SK-N-SH (cell line): ENCODE results near the gene MBTPS2.

Source experiments
- CHD2 ChIP-seq: fragments of 150-350 bp; IDR thresholded peaks from 2 replicates; pipeline ENCODE4 v1.6.1; 2018; ENCODE audit warnings: low read length; ENCODE audit not compliant: partially characterized antibody
- CTCF ChIP-seq: fragments of 200-600 bp; sonication (generic); IDR thresholded peaks from 2 replicates; pipeline ENCODE4 v1.6.1; 2017; ENCODE audit warnings: antibody characterized with exemption, mild to moderate bottlenecking, moderate library complexity
- GATA2 ChIP-seq: sonication (generic); formaldehyde crosslinking; IDR thresholded peaks from 2 replicates; pipeline ENCODE4 v1.5.0; 2020; ENCODE audit warnings: mild to moderate bottlenecking, missing genetic modification reagents
- MAX ChIP-seq: IDR thresholded peaks from 2 replicates; pipeline ENCODE4 v1.4.0; 2012; ENCODE audit warnings: low read depth
- POLR2AphosphoS5 ChIP-seq: IDR thresholded peaks from 2 replicates; pipeline ENCODE4 v1.6.1; 2012; ENCODE audit warnings: low read depth, low read length
- RAD21 ChIP-seq: IDR thresholded peaks from 2 replicates; pipeline ENCODE4 v1.6.1; 2012; ENCODE audit warnings: mild to moderate bottlenecking, low read length
- REST ChIP-seq: IDR thresholded peaks from 2 replicates; pipeline ENCODE4 v1.6.1; 2012; ENCODE audit warnings: mild to moderate bottlenecking, low read depth, low read length, moderate library complexity
- RXRA ChIP-seq: IDR thresholded peaks from 2 replicates; pipeline ENCODE4 v1.4.0; 2012; ENCODE audit warnings: low read depth, mild to moderate bottlenecking, borderline replicate concordance
- USF2 ChIP-seq: fragments of 150-350 bp; IDR thresholded peaks from 2 replicates; pipeline ENCODE4 v1.6.1; 2017; ENCODE audit warnings: antibody characterized with exemption, low read length, low read depth, borderline replicate concordance

- TF ChIP-seq RXRA (no peak), CTCF (no peak), MAX (no peak), USF2 (no peak), GATA2 (CRISPR knock-in tag) (no peak), CHD2 (no peak), RAD21 (no peak), REST (no peak), POLR2AphosphoS5 (no peak)
These were observed 36.6 kb upstream of the MBTPS2 start for GRCh38 chrX:21802839-21803238.
